ENCODE results near the gene CCNL2.

GRCh38 chr1:1371364-1371745, 27.8 kb downstream of the CCNL2 start:
- TF ChIP-seq EZH2 (IDR thresholded peaks at IDR 0.05; ENCODE audit: insufficient read depth, poor library complexity, severe bottlenecking) (no peak), EZH2phosphoT487 (IDR thresholded peaks at IDR 0.05; ENCODE audit: insufficient read depth, low read depth) (no peak)
